C4-2B (cell line): Measurements from ENCODE around the gene TGFBR3.

Experiments
- H3K27ac ChIP-seq: fragments of 450-650 bp; 2 replicates; pipeline ENCODE4 v1.5.1; 2017
- ZFX ChIP-seq: fragments of 450-650 bp; IDR thresholded peaks from 2 replicates; pipeline ENCODE4 v1.6.1; 2017
- TF ChIP-seq, protein P1 (sequence below): fragments of 450-650 bp; conservative IDR thresholded peaks from 2 replicates; pipeline ENCODE4 v1.5.1; 2017; ENCODE audit warnings: mild to moderate bottlenecking

TGFBR3 gene

DNA sequence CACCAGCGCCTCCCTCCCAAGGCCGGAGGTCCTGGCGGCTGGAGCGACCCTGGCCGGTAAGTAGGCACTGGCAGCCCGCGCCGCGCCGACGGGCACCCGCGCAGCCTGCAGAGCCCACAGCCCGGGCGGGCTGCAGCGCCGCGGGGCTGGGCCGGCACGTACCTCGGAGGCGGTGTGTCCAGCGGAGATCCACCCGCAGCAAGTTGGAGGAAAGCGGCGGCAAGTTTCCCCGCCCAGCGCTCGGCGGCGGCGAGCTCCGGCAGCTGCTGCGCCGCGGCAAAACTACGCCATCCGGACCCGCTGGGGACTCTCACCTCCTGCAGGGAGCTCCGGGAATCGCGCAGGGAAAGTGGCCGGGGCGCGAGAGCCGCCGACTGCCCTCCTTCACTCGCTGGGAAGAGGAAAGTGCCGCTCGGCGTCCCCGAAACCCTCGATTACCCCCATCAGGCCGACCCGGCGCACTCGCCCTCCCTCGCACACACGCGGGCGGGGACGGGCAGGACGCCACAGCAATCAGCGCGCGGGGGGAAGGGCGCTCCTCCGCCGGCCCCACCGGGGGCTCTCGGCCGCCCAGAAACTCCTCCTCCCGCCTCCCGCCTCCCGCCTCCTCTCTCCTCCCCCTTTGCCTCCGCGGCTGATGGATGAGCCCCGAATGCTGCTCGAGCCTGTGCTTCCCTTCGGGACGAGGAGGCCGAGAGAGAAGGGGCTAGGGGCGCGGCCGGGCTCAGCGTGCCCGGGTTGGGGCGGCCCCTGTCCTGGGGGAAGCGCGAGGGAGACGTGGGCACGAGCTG is at the start of gene TGFBR3:
TSS of gene TGFBR3 (minus strand) at position 436 of the 791 bp plus-strand sequence. CDS start 24,620 bp downstream, outside the sequence.
- TF ChIP-seq, protein P1, sequence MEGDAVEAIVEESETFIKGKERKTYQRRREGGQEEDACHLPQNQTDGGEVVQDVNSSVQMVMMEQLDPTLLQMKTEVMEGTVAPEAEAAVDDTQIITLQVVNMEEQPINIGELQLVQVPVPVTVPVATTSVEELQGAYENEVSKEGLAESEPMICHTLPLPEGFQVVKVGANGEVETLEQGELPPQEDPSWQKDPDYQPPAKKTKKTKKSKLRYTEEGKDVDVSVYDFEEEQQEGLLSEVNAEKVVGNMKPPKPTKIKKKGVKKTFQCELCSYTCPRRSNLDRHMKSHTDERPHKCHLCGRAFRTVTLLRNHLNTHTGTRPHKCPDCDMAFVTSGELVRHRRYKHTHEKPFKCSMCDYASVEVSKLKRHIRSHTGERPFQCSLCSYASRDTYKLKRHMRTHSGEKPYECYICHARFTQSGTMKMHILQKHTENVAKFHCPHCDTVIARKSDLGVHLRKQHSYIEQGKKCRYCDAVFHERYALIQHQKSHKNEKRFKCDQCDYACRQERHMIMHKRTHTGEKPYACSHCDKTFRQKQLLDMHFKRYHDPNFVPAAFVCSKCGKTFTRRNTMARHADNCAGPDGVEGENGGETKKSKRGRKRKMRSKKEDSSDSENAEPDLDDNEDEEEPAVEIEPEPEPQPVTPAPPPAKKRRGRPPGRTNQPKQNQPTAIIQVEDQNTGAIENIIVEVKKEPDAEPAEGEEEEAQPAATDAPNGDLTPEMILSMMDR: peak; percentile 63
- TF ChIP-seq ZFX: no peak; the same call in 1 of the 2 replicates
- H3K27ac ChIP-seq: peak within 1 kb of the TSS; percentile 76

DNA sequence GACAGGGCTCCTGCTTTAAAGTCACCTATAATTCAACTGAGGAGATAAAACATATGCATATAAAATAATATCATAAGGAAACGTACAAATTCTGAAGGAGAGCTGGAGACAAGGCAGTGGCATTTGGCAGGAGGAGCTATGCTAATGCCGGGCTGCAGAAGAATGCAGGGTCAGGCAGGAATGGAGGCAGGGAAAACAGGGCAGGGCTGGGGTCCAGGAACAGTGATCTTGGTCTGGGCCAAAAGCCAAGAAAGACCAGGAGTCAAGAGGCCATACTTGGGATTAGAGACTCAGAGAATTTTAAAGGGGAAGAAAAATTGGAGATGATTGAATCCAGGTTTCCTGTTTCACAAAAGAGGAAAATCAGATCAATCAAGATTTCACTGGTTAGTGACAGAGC is 43.3 kb upstream of the TGFBR3 start:
- H3K27ac ChIP-seq: no peak overlapping the region
- TF ChIP-seq, protein P1: no peak
- TF ChIP-seq ZFX: no peak

DNA sequence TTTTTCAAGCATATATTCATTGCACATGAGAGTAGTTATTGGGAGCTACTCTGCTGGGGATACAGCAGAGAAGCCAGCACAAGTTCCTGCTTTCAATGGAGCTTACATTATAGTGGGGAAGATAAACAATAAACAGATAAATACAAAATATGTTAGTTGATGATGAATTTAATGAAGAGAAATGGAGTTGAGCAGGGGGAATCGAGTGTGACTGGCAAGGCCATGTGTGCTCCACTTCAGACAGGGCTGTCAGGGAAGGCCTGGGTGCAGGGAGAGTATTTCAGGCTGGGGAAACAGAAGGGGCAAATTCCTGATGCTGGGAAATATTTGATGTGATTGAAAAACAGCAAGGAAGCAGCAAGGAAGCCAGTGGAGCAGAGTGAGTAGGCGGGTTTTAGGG is 42.1 kb upstream of the TGFBR3 start:
- TF ChIP-seq ZFX: no peak
- TF ChIP-seq, protein P1: no peak
- H3K27ac ChIP-seq: no peak overlapping the region

DNA sequence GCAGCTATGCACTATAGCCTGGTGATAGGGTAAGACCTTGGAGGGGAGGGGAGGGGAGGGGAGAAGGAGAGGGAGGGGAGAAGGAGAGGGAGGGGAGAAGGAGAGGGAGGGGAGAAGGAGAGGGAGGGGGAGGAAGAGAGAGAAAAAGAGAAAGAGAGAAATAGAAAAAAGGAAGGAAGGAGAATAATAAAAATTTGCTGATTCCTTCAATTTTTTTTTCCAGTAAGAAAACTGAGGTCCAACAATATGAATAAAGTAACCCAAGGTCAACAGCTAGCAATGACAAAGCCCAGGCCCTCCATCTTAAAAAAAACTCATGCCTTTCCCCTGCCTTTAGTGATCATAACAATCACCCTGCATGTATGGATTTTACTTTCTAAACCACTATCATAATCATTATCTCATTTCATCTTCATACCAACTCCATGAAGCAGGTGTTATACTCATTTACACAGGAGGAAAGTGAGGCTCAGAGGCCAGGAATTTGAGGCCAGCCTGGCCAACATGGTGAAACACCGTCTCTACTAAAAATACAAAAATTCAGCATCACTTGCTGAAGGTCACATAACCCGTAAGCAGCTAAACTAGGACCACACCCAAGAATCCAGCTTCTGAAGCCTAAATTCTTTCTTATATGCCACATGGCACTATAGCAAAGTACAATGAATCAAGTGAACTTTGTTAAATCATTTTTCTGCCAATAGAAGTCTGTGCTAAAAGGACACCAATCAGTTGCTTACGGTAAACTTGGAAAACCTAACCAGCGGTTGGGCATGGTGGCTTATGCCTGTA is 39.9 kb upstream of the TGFBR3 start:
- H3K27ac ChIP-seq: no peak overlapping the region
- TF ChIP-seq, protein P1: no peak
- no peak for TF ChIP-seq ZFX

DNA sequence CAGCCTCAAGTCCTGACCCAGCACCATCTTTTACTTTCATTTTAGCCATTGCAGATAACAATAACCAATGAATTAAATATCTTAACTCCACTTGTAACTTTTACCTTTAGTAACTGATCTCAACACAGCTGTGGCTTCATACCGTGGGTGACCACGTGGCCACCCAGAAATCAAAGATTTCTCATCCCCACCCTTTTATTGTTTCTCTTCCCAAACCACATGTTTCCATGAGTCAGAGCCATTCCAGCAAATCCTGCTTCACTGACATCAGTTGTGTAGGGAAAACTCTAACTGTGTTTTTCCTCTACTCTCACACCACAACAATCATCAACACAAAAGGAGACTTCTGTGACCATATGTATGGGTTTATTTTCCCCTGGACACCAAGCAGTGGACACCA is 38.2 kb upstream of the TGFBR3 start:
- TF ChIP-seq ZFX: no peak
- TF ChIP-seq, protein P1: no peak
- no peak overlapping the region for H3K27ac ChIP-seq

DNA sequence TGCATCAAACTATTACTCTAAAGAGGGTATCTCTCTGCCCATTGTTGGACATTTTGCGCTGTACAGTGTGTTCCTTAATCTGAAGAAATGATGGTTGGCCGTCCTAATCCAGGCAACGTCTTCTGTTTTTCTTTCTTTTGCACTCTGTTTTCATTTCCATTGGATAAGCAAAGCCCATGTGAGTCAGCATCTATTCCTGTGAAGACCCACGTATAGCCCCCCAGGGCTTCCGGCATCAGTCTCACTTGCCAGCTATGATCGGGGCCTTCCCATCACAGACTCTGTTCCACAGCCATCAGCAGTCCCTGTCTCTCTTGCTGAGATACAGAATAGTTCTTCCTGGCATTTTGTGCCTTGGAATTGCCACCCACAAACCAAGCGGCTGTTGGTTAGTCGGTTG is 34.0 kb upstream of the TGFBR3 start:
- H3K27ac ChIP-seq: no peak overlapping the region
- TF ChIP-seq, protein P1: no peak
- TF ChIP-seq ZFX: no peak

DNA sequence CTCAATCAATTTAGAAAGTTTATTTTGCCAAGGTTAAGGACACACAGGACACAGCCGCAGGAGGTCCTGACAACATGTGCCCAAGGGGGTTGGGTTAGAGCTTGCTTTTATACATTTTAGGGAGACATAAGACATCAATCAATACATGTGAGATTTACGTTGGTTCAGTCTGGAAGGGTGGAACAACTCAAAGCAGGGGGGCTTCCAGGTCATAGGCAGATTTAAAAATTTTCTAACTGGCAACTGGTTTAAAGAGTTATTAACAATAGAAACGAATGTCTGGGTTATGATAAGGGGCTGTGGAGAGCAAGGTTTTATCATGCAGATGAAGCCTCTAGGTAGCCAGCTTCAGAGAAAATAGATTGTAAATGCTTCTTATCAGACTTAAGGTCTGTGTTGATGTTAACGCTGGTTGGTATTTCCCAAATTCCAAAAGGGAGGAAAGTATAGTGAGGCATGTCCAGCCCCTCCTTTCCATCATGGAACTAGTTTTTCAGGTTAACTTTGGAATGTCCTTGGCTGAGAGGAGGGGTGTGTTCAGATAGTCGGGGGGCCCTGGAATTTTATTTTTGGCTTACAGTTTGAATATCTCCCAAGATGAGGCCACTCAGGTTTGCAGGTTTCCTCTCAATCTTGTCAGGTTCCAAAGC is 31.0 kb upstream of the TGFBR3 start:
- H3K27ac ChIP-seq: no peak overlapping the region
- TF ChIP-seq ZFX: no peak
- TF ChIP-seq, protein P1: no peak
